Skeletal muscle satellite cell (primary cell): ENCODE measurements around the gene B3GLCT.

Source experiments
- H3K27me3 ChIP-seq: 2 replicates; pipeline ENCODE4 v1.7.0; 2013; ENCODE audit warnings: low read length; ENCODE audit not compliant: control insufficient read depth, insufficient read depth
- H3K36me3 ChIP-seq: 2 replicates; pipeline ENCODE4 v1.7.0; 2013; ENCODE audit warnings: mild to moderate bottlenecking, control low read depth, low read length; ENCODE audit not compliant: insufficient read depth
- H3K4me1 ChIP-seq: 2 replicates; pipeline ENCODE4 v1.7.0; 2013; ENCODE audit warnings: low read length; ENCODE audit not compliant: control insufficient read depth, insufficient read depth
- H3K4me2 ChIP-seq: 2 replicates; pipeline ENCODE4 v1.7.0; 2013; ENCODE audit warnings: mild to moderate bottlenecking, low read length
- H3K4me3 ChIP-seq: 2 replicates; pipeline ENCODE4 v1.7.0; 2013; ENCODE audit warnings: low read length
- H3K9ac ChIP-seq: 2 replicates; pipeline ENCODE4 v1.7.0; 2013; ENCODE audit warnings: mild to moderate bottlenecking, low read depth, low read length, moderate library complexity
- H3K9me3 ChIP-seq: replicated peaks from 2 replicates; pipeline ENCODE4 v1.7.0; 2013; ENCODE audit warnings: mild to moderate bottlenecking, control low read depth, low read length

Gene B3GLCT

DNA sequence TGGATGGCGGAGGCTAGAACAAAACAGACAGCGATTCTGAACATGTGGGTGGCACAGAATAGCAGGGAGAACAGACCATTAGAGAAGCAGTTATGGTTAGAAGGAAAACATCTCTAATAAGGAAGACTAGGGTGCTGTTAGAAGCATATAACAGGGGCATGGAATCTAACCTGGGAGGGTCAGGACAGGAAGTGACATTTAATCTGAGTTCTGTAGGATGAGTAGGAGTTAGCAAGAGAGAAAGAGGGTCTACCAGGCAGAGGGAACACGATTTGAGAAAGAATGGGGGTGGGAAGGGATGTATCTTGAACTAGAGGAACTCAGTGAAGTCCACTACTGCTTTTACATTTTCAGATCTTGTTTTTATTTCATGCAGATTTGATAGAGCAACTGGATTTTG, 48.6 kb downstream of the B3GLCT start:
- H3K4me1 ChIP-seq: no peaks in the 10 kb centered on the region
- H3K27me3 ChIP-seq: no peaks in the 10 kb centered on the region
- H3K36me3 ChIP-seq: no peaks in the 10 kb centered on the region
- no peak overlapping the region for H3K9ac ChIP-seq
- no peaks in the 10 kb centered on the region for H3K9me3 ChIP-seq
- no peak overlapping the region for H3K4me3 ChIP-seq
- H3K4me2 ChIP-seq: no peak overlapping the region

DNA sequence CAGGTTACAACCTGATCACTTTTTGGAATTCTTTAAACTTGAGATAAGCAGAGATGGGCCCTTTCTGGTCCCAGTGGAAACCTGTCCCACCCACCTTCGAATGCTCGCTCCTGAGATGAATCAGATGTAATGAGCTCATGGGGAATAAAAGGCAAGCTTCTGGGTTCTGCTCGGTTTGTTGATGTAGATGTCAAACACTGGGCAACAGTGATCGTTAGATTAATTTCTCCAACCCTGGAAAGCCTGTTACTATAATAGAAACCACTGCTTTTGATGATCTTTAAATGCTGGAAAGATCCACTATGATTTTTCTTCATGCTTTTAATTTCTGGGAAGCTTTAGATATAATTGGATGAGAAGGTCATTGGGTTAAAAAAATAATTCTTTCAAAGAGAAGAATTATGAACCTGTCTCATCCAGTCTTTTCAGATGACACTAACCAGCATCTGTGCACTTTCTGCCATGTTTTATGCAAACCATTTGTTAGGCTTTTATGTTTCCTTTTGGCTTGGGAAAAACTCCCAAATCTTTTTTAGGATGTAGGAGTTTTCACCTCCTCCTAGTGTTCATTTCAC, 49.3 kb downstream of the B3GLCT start:
- H3K27me3 ChIP-seq: no peaks in the 10 kb centered on the region
- no peaks in the 10 kb centered on the region for H3K4me1 ChIP-seq
- H3K4me3 ChIP-seq: no peak overlapping the region
- H3K36me3 ChIP-seq: no peaks in the 10 kb centered on the region
- no peak overlapping the region for H3K9ac ChIP-seq
- H3K4me2 ChIP-seq: no peak overlapping the region
- no peaks in the 10 kb centered on the region for H3K9me3 ChIP-seq

- Histone ChIP-seq H3K27me3 (no peaks in the 10 kb centered on the region), H3K4me2 (no peak overlapping the region), H3K36me3 (no peaks in the 10 kb centered on the region), H3K4me1 (no peaks in the 10 kb centered on the region), H3K9me3 (no peaks in the 10 kb centered on the region), H3K4me3 (no peak overlapping the region), H3K9ac (no peak overlapping the region)
These were observed 50.7 kb downstream of the B3GLCT start for GRCh38 chr13:31250435-31250834.

DNA sequence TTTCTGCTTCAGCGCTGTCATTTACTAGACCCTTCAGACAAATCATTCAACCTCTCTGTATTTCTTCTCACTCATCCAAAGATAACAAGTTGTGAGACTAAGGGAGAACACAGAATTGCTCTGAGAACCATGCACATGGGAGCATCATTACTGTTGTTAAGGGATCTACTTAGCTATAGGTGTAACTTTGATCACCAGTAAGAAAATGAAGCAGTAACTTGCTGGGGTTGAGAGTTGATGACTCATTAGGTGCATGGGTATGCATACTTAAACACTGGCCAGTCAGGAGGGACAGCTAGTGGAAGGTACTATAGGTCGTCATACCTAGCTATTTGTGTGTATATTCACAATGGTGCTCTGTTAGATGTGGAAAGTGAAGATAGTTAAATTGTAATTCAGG, 61.5 kb downstream of the B3GLCT start:
- H3K4me3 ChIP-seq: no peak overlapping the region
- no peaks in the 10 kb centered on the region for H3K27me3 ChIP-seq
- no peaks in the 10 kb centered on the region for H3K9me3 ChIP-seq
- no peaks in the 10 kb centered on the region for H3K36me3 ChIP-seq
- H3K4me2 ChIP-seq: no peak overlapping the region
- no peaks in the 10 kb centered on the region for H3K4me1 ChIP-seq
- H3K9ac ChIP-seq: no peak overlapping the region

GRCh38 chr13:31263346-31263745, 63.6 kb downstream of the B3GLCT start:
- H3K4me3 ChIP-seq: no peak overlapping the region
- no peaks in the 10 kb centered on the region for H3K4me1 ChIP-seq
- no peaks in the 10 kb centered on the region for H3K27me3 ChIP-seq
- no peaks in the 10 kb centered on the region for H3K9me3 ChIP-seq
- H3K36me3 ChIP-seq: no peaks in the 10 kb centered on the region
- H3K9ac ChIP-seq: no peak overlapping the region
- H3K4me2 ChIP-seq: no peak overlapping the region

GRCh38 chr13:31264151-31264550, 64.4 kb downstream of the B3GLCT start:
- no peaks in the 10 kb centered on the region for H3K36me3 ChIP-seq
- no peak overlapping the region for H3K4me3 ChIP-seq
- H3K27me3 ChIP-seq: no peaks in the 10 kb centered on the region
- H3K9ac ChIP-seq: no peak overlapping the region
- no peaks in the 10 kb centered on the region for H3K4me1 ChIP-seq
- no peak overlapping the region for H3K4me2 ChIP-seq
- no peaks in the 10 kb centered on the region for H3K9me3 ChIP-seq

GRCh38 chr13:31267126-31267784, 67.5 kb downstream of the B3GLCT start:
- Histone ChIP-seq H3K9ac (no peak overlapping the region), H3K4me1 (no peaks in the 10 kb centered on the region), H3K4me2 (no peak overlapping the region), H3K36me3 (no peaks in the 10 kb centered on the region), H3K9me3 (no peaks in the 10 kb centered on the region), H3K27me3 (no peaks in the 10 kb centered on the region), H3K4me3 (no peak overlapping the region)

DNA sequence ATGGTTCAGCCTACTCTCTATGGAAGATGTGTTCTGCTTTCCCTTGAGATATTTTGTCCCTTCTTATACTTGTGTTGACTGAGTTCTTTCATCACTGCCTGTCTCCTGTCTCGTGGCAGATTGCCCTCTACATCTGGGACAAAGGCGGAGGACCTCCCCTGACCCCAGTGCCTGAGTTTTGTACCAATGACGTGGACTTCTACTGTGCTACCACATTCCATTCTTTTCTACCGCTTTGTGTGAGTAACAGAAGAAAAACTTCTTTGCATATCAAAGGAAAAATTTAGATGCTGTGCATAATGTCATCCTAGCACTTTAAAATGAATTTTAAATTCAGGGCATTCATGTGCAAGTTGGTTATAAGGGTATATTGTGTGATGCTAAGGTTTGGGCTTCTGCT, 74.6 kb downstream of the B3GLCT start:
- Histone ChIP-seq H3K4me3 (no peak overlapping the region), H3K9me3 (no peaks in the 10 kb centered on the region), H3K36me3 (no peaks in the 10 kb centered on the region), H3K4me2 (no peak overlapping the region), H3K9ac (no peak overlapping the region), H3K4me1 (no peaks in the 10 kb centered on the region), H3K27me3 (no peaks in the 10 kb centered on the region)

DNA sequence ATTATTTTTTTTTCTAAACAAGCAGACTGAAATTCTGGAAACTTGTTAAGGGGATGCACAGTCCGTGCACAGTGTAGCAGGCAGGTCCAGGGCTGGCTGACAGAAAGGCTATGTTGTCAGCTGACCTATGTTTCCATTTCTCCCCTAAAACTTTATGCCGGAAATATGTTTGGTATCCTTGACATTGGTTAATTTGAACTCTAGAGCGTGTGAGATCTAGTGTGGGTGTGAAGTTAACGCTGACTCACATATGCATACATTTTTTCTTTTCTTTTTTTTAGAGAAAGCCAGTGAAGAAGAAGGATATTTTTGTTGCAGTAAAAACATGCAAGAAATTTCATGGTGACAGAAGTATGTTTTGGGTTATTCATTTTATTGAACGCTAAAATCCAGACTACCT, 76.6 kb downstream of the B3GLCT start:
- Histone ChIP-seq H3K4me3 (no peak overlapping the region), H3K36me3 (no peaks in the 10 kb centered on the region), H3K4me2 (no peak overlapping the region), H3K9me3 (no peaks in the 10 kb centered on the region), H3K9ac (no peak overlapping the region), H3K4me1 (no peaks in the 10 kb centered on the region), H3K27me3 (no peaks in the 10 kb centered on the region)

DNA sequence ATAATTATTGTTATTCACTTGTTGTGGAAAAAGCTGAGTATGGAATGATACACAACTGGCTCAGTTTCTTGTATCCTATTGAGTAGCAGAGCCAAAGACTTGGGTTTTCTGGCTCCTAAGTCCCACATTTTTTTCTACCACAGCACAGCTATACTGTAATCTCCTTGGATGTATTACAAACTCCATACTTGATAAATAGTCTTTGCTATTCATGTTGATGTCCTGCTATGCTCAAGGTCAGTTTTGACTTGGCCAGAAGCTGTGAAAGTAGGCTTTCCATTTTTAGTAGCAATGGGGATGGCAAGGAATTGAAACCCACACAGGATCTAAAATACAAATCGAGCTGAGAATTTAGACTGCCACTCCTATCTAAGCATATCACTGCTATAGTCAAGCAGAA, 79.1 kb downstream of the B3GLCT start:
- H3K36me3 ChIP-seq: no peaks in the 10 kb centered on the region
- no peaks in the 10 kb centered on the region for H3K9me3 ChIP-seq
- H3K27me3 ChIP-seq: no peaks in the 10 kb centered on the region
- H3K4me1 ChIP-seq: no peaks in the 10 kb centered on the region
- H3K4me3 ChIP-seq: no peak overlapping the region
- no peak overlapping the region for H3K4me2 ChIP-seq
- no peak overlapping the region for H3K9ac ChIP-seq

DNA sequence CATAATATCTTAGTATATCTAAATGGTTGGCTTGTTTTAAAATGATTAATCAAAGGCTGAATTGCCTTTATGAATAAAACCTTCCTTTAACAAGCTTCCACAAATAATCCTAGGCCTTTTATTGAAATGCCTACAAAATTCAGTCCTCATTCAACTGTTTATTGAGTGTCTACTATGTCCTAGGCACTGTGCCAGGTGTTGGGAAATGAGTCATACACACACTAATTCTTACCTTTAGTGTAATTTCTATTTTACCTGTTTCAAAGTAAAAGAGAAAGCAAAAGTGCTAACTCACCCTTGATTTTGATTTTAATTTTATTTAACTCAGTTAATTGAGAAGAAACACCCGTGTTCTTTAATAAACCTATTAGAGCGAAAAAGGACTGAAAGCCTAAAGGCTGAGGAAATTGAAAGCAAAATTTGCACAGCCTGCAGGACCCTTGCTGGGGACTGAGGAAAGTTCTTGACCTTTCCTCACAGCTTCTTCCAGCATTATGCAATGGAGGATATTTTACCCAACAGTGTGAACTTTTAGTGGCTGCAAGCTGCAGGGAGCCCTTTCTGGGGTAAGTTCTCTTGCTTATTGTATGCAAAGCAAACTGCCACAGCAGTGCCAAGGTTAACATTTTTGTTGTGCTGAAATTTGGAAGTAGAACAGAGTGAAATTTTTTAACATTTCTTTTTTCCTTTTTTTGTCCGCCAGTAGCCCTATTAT, 83.1 kb downstream of the B3GLCT start:
- Histone ChIP-seq H3K4me1 (no peaks in the 10 kb centered on the region), H3K4me3 (no peak overlapping the region), H3K27me3 (no peaks in the 10 kb centered on the region), H3K9ac (no peak overlapping the region), H3K9me3 (no peaks in the 10 kb centered on the region), H3K4me2 (no peak overlapping the region), H3K36me3 (no peaks in the 10 kb centered on the region)

- Histone ChIP-seq H3K4me2 (no peak overlapping the region), H3K9ac (no peak overlapping the region), H3K27me3 (no peaks in the 10 kb centered on the region), H3K4me1 (no peaks in the 10 kb centered on the region), H3K9me3 (no peaks in the 10 kb centered on the region), H3K36me3 (peaks cover 5% of the 10 kb centered on the region), H3K4me3 (no peak overlapping the region)
These were observed 87.2 kb downstream of the B3GLCT start for GRCh38 chr13:31286930-31287329.
